Astrocyte of the cerebellum (primary cell): ENCODE data around the gene AKR1B15.

Experiments
- DNase-seq: peaks from one replicate; pipeline ENCODE4 v3.0.0-alpha.2; 2011; ENCODE audit warnings: low read depth
- H3K4me3 ChIP-seq: 2 replicates; pipeline ENCODE4 v1.5.1; 2011; ENCODE audit warnings: mild to moderate bottlenecking, low read depth, low read length, moderate library complexity
- CTCF ChIP-seq: IDR thresholded peaks from 2 replicates; pipeline ENCODE4 v1.5.1; 2012; ENCODE audit warnings: low read length, low read depth, moderate library complexity, mild to moderate bottlenecking; ENCODE audit errors: missing control alignments
- in situ Hi-C: cut with HindIII; loops from 2 replicates; pipeline ENCODE4 v1.10.0; 2017; ENCODE audit warnings: low sequenced_read_pairs

The AKR1B15 gene

GRCh38 chr7:134571101-134571500 is 22.2 kb downstream of the AKR1B15 start:
- H3K4me3 ChIP-seq = no peak overlapping the region
- TF ChIP-seq CTCF = no peak
- DNase-seq = no peak
- in situ Hi-C loops = no loop called here

GRCh38 chr7:134571746-134572461 is 23.0 kb downstream of the AKR1B15 start:
- TF ChIP-seq CTCF = no peak
- DNase-seq = no peak
- no peak overlapping the region for H3K4me3 ChIP-seq
- in situ Hi-C loops = no loop called here

GRCh38 chr7:134574322-134574721 is 25.4 kb downstream of the AKR1B15 start:
- TF ChIP-seq CTCF = no peak
- no peak for DNase-seq
- in situ Hi-C loops = no loop called here
- H3K4me3 ChIP-seq = no peak overlapping the region

- in situ Hi-C loops = no loop called here
- DNase-seq = no peak
- H3K4me3 ChIP-seq = no peak overlapping the region
- TF ChIP-seq CTCF = no peak
Observed at GRCh38 chr7:134584290-134584689, 35.4 kb downstream of the AKR1B15 start.

- no peak overlapping the region for H3K4me3 ChIP-seq
- in situ Hi-C loops = no loop called here
- no peak for DNase-seq
- no peak for TF ChIP-seq CTCF
Observed at GRCh38 chr7:134585897-134586296, 37.0 kb downstream of the AKR1B15 start.

GRCh38 chr7:134587750-134588149 is 38.8 kb downstream of the AKR1B15 start:
- in situ Hi-C loops = no loop called here
- no peak for DNase-seq
- no peak overlapping the region for H3K4me3 ChIP-seq
- no peak for TF ChIP-seq CTCF

GRCh38 chr7:134589491-134589941 is 40.6 kb downstream of the AKR1B15 start:
- no peak for DNase-seq
- in situ Hi-C loops = no loop called here
- TF ChIP-seq CTCF = no peak
- H3K4me3 ChIP-seq = no peak overlapping the region
